Neuronal stem cell (in vitro differentiated cells): Measurements from ENCODE around the gene CMYA5.

Experiments used
- DNase-seq: peaks from one replicate; pipeline ENCODE4 v3.0.0-alpha.2; 2013; ENCODE audit warnings: low spot score
- H2AFZ ChIP-seq: one replicate; pipeline ENCODE4 v1.6.1; 2013; ENCODE audit warnings: mild to moderate bottlenecking, low read length, inconsistent platforms
- H2AK5ac ChIP-seq: 2 replicates; pipeline ENCODE4 v1.6.1; 2013; ENCODE audit warnings: low read depth, mild to moderate bottlenecking, inconsistent platforms, low read length, moderate library complexity, mixed read lengths
- H2BK120ac ChIP-seq: 2 replicates; pipeline ENCODE4 v1.6.1; 2013; ENCODE audit warnings: low read depth, mild to moderate bottlenecking, inconsistent platforms, low read length, moderate library complexity, mixed read lengths
- H2BK12ac ChIP-seq: one replicate; pipeline ENCODE4 v1.6.1; 2013; ENCODE audit warnings: low read length, inconsistent platforms
- H2BK15ac ChIP-seq: 2 replicates; pipeline ENCODE4 v1.6.1; 2013; ENCODE audit warnings: mild to moderate bottlenecking, low read length, inconsistent platforms, mixed read lengths
- H2BK5ac ChIP-seq: one replicate; pipeline ENCODE4 v1.6.1; 2013; ENCODE audit warnings: inconsistent platforms, mild to moderate bottlenecking, low read length, moderate library complexity
- H3K14ac ChIP-seq: one replicate; pipeline ENCODE4 v1.6.1; 2013; ENCODE audit warnings: low read length, inconsistent platforms
- H3K18ac ChIP-seq: 2 replicates; pipeline ENCODE4 v1.6.1; 2013; ENCODE audit warnings: low read length, inconsistent platforms
- H3K23ac ChIP-seq: 2 replicates; pipeline ENCODE4 v1.6.1; 2013; ENCODE audit warnings: low read depth, mild to moderate bottlenecking, mixed read lengths, low read length, inconsistent platforms; ENCODE audit not compliant: poor library complexity
- H3K27ac ChIP-seq: replicated peaks from 3 replicates; pipeline ENCODE4 v1.5.1; 2013; ENCODE audit warnings: low read length, inconsistent platforms
- H3K27me3 ChIP-seq, 3 experiments: 2 replicates each; pipeline ENCODE4 v1.6.1; 2013; ENCODE audit warnings: low read length in 3 of 3, mild to moderate bottlenecking in 2 of 3, inconsistent platforms in 1 of 3, low read depth in 1 of 3, mixed read lengths in 1 of 3, moderate library complexity in 1 of 3; ENCODE audit not compliant: control insufficient read depth in 3 of 3, insufficient read depth in 3 of 3
- H3K36me3 ChIP-seq, 2 donors: replicated peaks in 1 of 2; 2 replicates each; pipeline ENCODE4 v1.6.1; 2013; ENCODE audit warnings: low read length in 2 of 2; ENCODE audit not compliant: control insufficient read depth in 2 of 2, insufficient read depth in 2 of 2
- H3K4ac ChIP-seq: 2 replicates; pipeline ENCODE4 v1.6.1; 2013; ENCODE audit warnings: inconsistent platforms, mild to moderate bottlenecking, low read length, moderate library complexity
- H3K4me1 ChIP-seq, 2 donors: 1 replicate in 1 of 2; 2 replicates in 1 of 2; pipeline ENCODE4 v1.6.1; 2013; ENCODE audit warnings: low read length in 2 of 2, low read depth in 1 of 2; ENCODE audit not compliant: control insufficient read depth in 2 of 2, insufficient read depth in 1 of 2
- H3K4me2 ChIP-seq: one replicate; pipeline ENCODE4 v1.6.1; 2013; ENCODE audit warnings: mild to moderate bottlenecking, low read length, inconsistent platforms; ENCODE audit not compliant: insufficient read depth, poor library complexity, severe bottlenecking
- H3K4me3 ChIP-seq, 2 donors: 2 replicates each; pipeline ENCODE4 v1.5.1; 2013; ENCODE audit warnings: low read length in 2 of 2, mild to moderate bottlenecking in 2 of 2, inconsistent platforms in 1 of 2, moderate library complexity in 1 of 2
- H3K79me1 ChIP-seq: one replicate; pipeline ENCODE4 v1.6.1; 2013; ENCODE audit warnings: low read depth, mild to moderate bottlenecking, inconsistent platforms, low read length, moderate library complexity
- H3K9ac ChIP-seq: one replicate; pipeline ENCODE4 v1.6.1; 2013; ENCODE audit warnings: mild to moderate bottlenecking, low read depth, low read length, inconsistent platforms; ENCODE audit not compliant: poor library complexity
- H3K9me3 ChIP-seq, 2 donors: replicated peaks in 1 of 2; 2 replicates each; pipeline versions ENCODE3 to v1.6.1; 2013; ENCODE audit warnings: low read length in 2 of 2, mild to moderate bottlenecking in 2 of 2, inconsistent platforms in 1 of 2, low read depth in 1 of 2, mixed read lengths in 1 of 2, moderate library complexity in 1 of 2; ENCODE audit not compliant: control insufficient read depth in 2 of 2, insufficient read depth in 1 of 2
- H4K8ac ChIP-seq: one replicate; pipeline ENCODE4 v1.6.1; 2013; ENCODE audit warnings: low read depth, mild to moderate bottlenecking, inconsistent platforms, low read length, moderate library complexity
- H4K91ac ChIP-seq: one replicate; pipeline ENCODE4 v1.6.1; 2013; ENCODE audit warnings: low read length, low read depth, mild to moderate bottlenecking, inconsistent platforms; ENCODE audit not compliant: poor library complexity
- WGBS, 2 donors: extraction: QIAGEN DNeasy Blood & Tissue Kit; methylation state at CpG; one replicate each; pipeline ENCODE4 v1.1.7; 2013; ENCODE audit warnings: missing lambda C conversion rate in 2 of 2, mixed read lengths in 1 of 2; ENCODE audit not compliant: insufficient read length in 2 of 2, insufficient replicate concordance in 1 of 2; ENCODE audit errors: extremely low coverage in 2 of 2; 5-methylcytosine and 5-hydroxymethylcytosine counted together

CMYA5 gene

GRCh38 chr5:79743846-79744605, 54.4 kb downstream of the CMYA5 start:
- peaks cover 0 to 8% of the 10 kb centered on the region in 2 donors for H3K4me1 ChIP-seq
- H3K27ac ChIP-seq, result no peak overlapping the region
- no peak overlapping the region for H2BK5ac ChIP-seq
- no peak overlapping the region for H3K4me2 ChIP-seq
- no peak overlapping the region for H3K9ac ChIP-seq
- H3K14ac ChIP-seq, result no peak overlapping the region
- no peak overlapping the region for H4K8ac ChIP-seq
- H3K79me1 ChIP-seq, result no peaks in the 10 kb centered on the region
- H3K27me3 ChIP-seq, result peaks cover 0 to 23% (median 0%) of the 10 kb centered on the region in 3 experiments
- no peak overlapping the region for H2BK12ac ChIP-seq
- no peaks in the 10 kb centered on the region for H3K9me3 ChIP-seq
- no peaks in the 10 kb centered on the region for H3K36me3 ChIP-seq
- WGBS, 2 donors, result no CpG with 5 or more reads among the region's 7 CpGs
- no peak overlapping the region for H3K4ac ChIP-seq
- no peak for DNase-seq
- no peak overlapping the region for H3K18ac ChIP-seq
- H4K91ac ChIP-seq, result no peak overlapping the region
- no peak overlapping the region for H2AFZ ChIP-seq
- no peak overlapping the region for H2AK5ac ChIP-seq
- H2BK120ac ChIP-seq, result no peak overlapping the region
- H3K4me3 ChIP-seq, result peak overlapping the region in 1 of 2 donors; percentile 13
- H2BK15ac ChIP-seq, result no peak overlapping the region
- H3K23ac ChIP-seq, result peak overlapping the region; percentile 30

DNA sequence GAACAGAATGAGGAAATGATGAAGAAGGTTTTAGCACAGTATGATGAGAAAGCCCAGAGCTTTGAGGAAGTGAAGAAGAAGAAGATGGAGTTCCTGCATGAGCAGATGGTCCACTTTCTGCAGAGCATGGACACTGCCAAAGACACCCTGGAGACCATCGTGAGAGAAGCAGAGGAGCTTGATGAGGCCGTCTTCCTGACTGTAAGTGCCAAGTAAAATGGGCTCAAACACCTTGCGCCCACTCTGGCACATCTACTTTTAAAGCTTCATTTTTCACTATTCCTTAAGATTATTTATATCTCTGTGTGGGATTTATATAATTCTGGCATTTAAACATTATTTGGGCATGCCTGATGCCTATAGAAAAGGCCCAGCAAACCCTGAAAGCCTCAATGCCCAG, 55.6 kb downstream of the CMYA5 start:
- no peaks in the 10 kb centered on the region for H3K36me3 ChIP-seq
- no peaks in the 10 kb centered on the region for H3K79me1 ChIP-seq
- H3K4me2 ChIP-seq, result no peak overlapping the region
- no peak overlapping the region for H2AFZ ChIP-seq
- H3K4ac ChIP-seq, result no peak overlapping the region
- H3K9me3 ChIP-seq, result no peaks in the 10 kb centered on the region
- H2BK12ac ChIP-seq, result no peak overlapping the region
- H3K27ac ChIP-seq, result no peak overlapping the region
- H4K91ac ChIP-seq, result no peak overlapping the region
- no peak overlapping the region for H2BK15ac ChIP-seq
- no CpG with 5 or more reads among the region's 3 CpGs for WGBS, 2 donors
- no peak overlapping the region for H2BK5ac ChIP-seq
- no peak overlapping the region for H3K9ac ChIP-seq
- peaks cover 0 to 23% (median 0%) of the 10 kb centered on the region in 3 experiments for H3K27me3 ChIP-seq
- H2AK5ac ChIP-seq, result no peak overlapping the region
- H3K18ac ChIP-seq, result no peak overlapping the region
- H4K8ac ChIP-seq, result no peak overlapping the region
- H3K4me3 ChIP-seq, result no peak overlapping the region
- DNase-seq, result no peak
- peaks cover 0 to 8% of the 10 kb centered on the region in 2 donors for H3K4me1 ChIP-seq
- no peak overlapping the region for H3K23ac ChIP-seq
- no peak overlapping the region for H2BK120ac ChIP-seq
- H3K14ac ChIP-seq, result no peak overlapping the region

DNA sequence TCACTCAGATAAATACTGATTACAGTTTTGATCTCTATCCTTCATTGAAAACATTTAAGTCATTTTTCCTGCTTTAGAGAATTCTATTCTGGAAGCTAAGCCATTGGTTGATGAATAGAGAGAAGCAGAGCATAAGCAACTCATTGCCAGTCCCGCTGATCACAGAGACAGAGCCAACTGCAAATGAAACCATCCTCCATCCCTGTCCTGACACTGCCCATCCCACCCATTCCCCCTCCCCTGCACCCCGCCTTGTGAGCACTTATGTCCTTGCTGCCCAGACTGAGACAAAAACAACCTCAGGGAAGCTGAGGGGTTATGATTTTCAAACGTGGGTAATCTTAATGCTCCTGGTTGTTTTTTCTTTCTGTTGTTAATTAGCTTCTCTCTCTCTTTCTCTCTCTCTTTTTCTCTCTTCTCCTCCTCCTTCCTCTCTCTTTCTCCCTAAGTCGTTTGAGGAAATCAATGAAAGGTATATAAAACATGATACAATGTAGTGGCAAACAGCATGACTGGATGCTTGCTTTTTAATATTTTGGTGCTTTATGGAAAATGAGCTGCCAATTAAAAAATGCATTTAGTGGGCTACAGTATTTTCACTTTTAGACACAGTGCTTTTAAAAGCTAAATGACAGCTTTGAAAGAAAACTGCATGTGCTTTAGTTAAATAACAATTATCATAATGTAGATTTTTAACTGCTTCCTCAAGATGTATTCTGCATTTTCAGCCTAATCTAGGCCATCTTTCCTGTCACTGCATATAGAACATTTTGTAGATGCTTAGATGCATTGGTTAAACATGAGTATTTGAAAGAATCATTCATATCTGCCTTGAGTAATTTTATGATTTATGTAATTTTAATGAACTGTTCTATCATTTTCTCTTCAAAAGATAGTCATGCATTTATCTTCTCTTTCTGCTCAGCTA, 57.3 kb downstream of the CMYA5 start:
- no peak overlapping the region for H2AFZ ChIP-seq
- H3K14ac ChIP-seq, result no peak overlapping the region
- no peak overlapping the region for H2BK15ac ChIP-seq
- no peak overlapping the region for H3K4ac ChIP-seq
- DNase-seq, result no peak
- H2BK120ac ChIP-seq, result no peak overlapping the region
- WGBS, 2 donors, result no CpG with 5 or more reads among the region's 4 CpGs
- no peak overlapping the region for H3K4me3 ChIP-seq
- no peak overlapping the region for H2BK12ac ChIP-seq
- no peak overlapping the region for H3K18ac ChIP-seq
- no peak overlapping the region for H2BK5ac ChIP-seq
- H3K9me3 ChIP-seq, result no peaks in the 10 kb centered on the region
- no peaks in the 10 kb centered on the region for H3K79me1 ChIP-seq
- H2AK5ac ChIP-seq, result no peak overlapping the region
- no peak overlapping the region for H4K91ac ChIP-seq
- peaks cover 0 to 30% (median 0%) of the 10 kb centered on the region in 3 experiments for H3K27me3 ChIP-seq
- peaks cover 9 to 10% of the 10 kb centered on the region in 2 donors for H3K4me1 ChIP-seq
- no peak overlapping the region for H3K27ac ChIP-seq
- H3K36me3 ChIP-seq, result no peaks in the 10 kb centered on the region
- no peak overlapping the region for H4K8ac ChIP-seq
- H3K23ac ChIP-seq, result no peak overlapping the region
- H3K4me2 ChIP-seq, result no peak overlapping the region
- no peak overlapping the region for H3K9ac ChIP-seq
